RWPE1 (cell line): ENCODE measurements around the gene PCBP3.

Source experiments
- CTCF ChIA-PET: fragments of 350-600 bp; sonication (Branson Sonifier 250); formaldehyde crosslinking; extraction: SDS; loops from one replicate; lab custom pipeline; 2021; lab: Yijun Ruan, JAX
- POLR2A ChIA-PET: fragments of 400-600 bp; formaldehyde crosslinking; extraction: SDS; loops from one replicate; lab custom pipeline; 2020; ENCODE audit warnings: antibody characterized with exemption; ENCODE audit not compliant: low non-redundant PET; lab: Yijun Ruan, JAX
- DNase-seq: peaks from one replicate; pipeline ENCODE4 v3.0.0; 2012; ENCODE audit warnings: low spot score
- H3K27ac ChIP-seq: fragments of 450-650 bp; 2 replicates; pipeline ENCODE4 v1.5.1; 2017
- TF ChIP-seq, protein P1 (sequence below): fragments of 450-650 bp; conservative IDR thresholded peaks from 2 replicates; pipeline ENCODE4 v1.5.1; 2017; ENCODE audit warnings: low read depth, mild to moderate bottlenecking

Gene PCBP3

DNA sequence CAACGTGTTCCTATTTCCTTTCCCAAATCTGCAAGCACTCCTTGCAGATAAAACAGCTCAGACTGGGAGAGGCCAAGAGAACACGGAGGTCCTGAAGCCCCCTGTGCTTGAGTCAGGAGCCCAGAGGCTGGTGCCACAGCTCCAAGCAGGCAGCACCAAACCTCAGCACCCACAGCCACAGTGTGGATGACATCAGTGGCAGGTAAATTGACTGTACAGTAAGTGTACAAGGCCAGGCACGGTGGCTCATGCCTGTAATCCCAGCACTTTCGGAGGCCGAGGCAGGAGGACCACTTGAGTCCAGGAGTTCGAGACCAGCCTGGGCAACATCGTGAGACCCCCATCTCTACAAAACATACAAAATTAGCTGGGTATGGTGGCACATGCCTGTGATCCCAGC lies 336.1 kb downstream of the PCBP3 start:
- peak overlapping the region; percentile 72 for H3K27ac ChIP-seq
- TF ChIP-seq, protein P1, sequence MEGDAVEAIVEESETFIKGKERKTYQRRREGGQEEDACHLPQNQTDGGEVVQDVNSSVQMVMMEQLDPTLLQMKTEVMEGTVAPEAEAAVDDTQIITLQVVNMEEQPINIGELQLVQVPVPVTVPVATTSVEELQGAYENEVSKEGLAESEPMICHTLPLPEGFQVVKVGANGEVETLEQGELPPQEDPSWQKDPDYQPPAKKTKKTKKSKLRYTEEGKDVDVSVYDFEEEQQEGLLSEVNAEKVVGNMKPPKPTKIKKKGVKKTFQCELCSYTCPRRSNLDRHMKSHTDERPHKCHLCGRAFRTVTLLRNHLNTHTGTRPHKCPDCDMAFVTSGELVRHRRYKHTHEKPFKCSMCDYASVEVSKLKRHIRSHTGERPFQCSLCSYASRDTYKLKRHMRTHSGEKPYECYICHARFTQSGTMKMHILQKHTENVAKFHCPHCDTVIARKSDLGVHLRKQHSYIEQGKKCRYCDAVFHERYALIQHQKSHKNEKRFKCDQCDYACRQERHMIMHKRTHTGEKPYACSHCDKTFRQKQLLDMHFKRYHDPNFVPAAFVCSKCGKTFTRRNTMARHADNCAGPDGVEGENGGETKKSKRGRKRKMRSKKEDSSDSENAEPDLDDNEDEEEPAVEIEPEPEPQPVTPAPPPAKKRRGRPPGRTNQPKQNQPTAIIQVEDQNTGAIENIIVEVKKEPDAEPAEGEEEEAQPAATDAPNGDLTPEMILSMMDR, result no peak
- CTCF ChIA-PET, result interaction anchor here (0.5 kb wide), 1 partner anchor 626 kb away, joined by 3 read pairs; no protein-coding TSS in a partner anchor
- DNase-seq, result no peak
- POLR2A ChIA-PET, result no interaction called here

DNA sequence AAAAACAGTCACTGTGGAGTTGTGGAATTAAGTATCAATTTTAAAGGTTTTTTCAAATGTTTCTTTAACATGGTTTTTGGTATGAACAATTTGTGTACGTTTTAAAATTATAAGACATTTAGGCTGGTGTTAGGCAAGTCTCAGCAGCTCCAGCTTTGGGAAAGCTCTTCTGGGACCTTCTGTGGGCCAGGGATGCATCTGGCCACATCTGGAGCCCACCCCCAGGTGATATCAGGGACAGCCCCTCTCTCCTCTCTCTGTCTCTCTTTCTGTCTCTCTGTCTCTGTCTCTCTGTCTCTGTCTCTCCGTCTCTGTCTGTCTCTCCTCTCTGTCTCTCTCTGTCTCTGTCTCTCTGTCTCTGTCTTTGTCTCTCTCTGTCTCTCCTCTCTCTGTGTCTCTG lies 336.7 kb downstream of the PCBP3 start:
- POLR2A ChIA-PET, result no interaction called here
- peak overlapping the region; percentile 72 for H3K27ac ChIP-seq
- CTCF ChIA-PET, result interaction anchor here (0.5 kb wide), 1 partner anchor 625 kb away, joined by 3 read pairs; no protein-coding TSS in a partner anchor
- TF ChIP-seq, protein P1, result no peak
- DNase-seq, result no peak

DNA sequence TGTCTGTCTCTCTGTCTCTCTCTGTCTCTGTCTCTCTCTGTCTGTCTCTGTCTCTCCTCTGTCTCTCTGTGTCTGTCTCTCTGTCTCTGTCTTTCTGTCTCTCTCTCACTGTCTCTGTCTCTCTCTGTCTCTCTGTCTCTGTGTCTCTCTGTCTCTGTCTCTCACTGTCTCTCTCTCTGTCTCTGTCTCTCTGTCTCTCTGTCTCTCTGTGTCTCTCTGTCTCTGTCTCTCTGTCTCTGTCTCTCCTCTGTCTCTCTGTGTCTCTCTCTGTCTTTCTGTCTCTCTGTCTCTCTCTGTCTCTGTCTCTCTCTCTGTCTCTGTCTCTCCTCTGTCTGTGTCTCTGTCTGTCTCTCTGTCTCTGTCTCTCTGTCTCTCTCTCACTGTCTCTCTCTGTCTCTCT lies 337.2 kb downstream of the PCBP3 start:
- POLR2A ChIA-PET, result no interaction called here
- H3K27ac ChIP-seq, result peak overlapping the region; percentile 87
- TF ChIP-seq, protein P1, result no peak
- CTCF ChIA-PET, result interaction anchor here (0.7 kb wide), 1 partner anchor 8 kb away, joined by 4 read pairs; no protein-coding TSS in a partner anchor
- no peak for DNase-seq

DNA sequence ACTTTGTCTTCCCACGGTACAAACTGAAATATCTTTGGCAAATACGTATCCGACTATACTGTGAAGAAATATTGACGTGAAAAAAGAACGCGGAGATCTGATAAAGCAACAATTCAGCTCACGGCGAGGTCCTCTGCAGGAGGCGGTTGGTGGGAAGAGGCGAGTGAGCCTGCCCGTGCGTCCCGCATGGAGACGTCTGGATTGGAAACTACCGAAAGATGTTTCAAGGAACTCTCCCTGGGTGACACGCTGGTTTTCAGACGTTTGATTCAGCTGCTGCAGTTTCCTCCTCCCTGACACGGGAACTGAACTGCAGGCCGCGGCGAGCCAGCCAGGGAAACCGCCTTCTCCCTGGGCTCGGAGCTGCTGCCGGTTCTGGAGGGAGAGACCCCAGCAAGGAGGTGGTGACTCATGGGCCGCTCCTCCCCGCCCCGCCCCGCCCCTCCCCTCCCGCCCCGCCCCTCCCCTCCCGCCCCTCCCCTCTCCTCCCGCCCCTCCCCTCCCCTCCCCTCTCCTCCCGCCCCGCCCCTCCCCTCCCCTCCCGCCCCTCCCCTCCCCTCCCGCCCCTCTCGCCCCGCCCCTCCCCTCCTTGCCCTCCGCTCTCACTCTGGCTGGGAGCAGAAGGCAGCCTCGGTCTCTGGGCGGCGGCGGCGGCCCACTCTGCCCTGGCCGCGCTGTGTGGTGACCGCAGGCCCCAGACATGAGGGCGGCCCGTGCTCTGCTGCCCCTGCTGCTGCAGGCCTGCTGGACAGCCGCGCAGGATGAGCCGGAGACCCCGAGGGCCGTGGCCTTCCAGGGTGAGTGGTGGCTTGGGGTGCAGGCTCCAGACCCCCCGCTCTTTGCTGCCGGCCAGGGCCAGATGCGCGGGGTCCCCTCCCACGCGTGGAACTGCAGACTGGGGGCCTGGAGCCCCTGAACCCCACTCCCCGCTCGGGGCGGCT lies 337.9 kb downstream of the PCBP3 start, which contains the start of gene COL6A1:
Gene COL6A1 (plus strand): TSS at position 620 of the 941 bp plus-strand sequence. CDS start 81 bp downstream, at position 701.
- ChIA-PET POLR2A (interaction anchor here (0.5 kb wide), 1 partner anchor 655 kb away, joined by 3 read pairs; no protein-coding TSS in a partner anchor), CTCF (interaction anchor here (0.7 kb wide), 1 partner anchor 9 kb away, joined by 4 read pairs; no protein-coding TSS in a partner anchor)
- TF ChIP-seq, protein P1, result no peak
- DNase-seq, result peak; percentile 76
- peak within 1 kb of the TSS; percentile 87 for H3K27ac ChIP-seq

DNA sequence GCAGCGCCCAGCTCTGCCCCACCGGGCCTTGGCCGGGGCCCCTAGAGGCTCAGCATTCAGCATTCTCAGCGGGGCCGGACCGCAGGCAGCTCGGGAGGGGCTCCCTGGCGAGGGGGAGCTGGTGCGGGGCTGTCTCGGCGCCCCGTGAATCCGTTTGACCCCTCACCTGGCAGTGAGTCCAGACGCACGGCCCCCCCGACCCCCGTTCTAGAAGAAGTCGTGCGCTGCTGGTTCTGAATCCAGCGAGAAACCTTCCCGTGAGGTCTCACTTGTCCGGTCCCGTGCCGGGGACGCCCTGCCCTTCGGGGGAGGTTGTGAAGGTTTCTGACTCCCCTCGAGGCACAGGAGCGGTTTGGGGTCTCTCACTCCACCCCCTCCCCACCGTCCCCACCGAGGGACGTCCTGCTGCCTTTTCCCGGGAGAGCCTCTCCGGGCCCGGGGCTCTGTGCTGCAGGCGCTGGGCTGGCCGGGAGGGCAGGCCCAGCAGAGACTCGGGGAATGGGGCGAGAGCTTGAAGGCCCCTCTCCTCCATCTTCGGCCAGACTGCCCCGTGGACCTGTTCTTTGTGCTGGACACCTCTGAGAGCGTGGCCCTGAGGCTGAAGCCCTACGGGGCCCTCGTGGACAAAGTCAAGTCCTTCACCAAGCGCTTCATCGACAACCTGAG lies 338.7 kb downstream of the PCBP3 start:
- H3K27ac ChIP-seq, result peak overlapping the region; percentile 87
- no peak for DNase-seq
- ChIA-PET CTCF (no interaction called here), POLR2A (no interaction called here)
- TF ChIP-seq, protein P1, result no peak
